ENCODE data around the gene EFCAB7.

EFCAB7 gene

GRCh38 chr1:63607322-63607721, 84.0 kb downstream of the EFCAB7 start:
- no peak for DNase-seq

DNA sequence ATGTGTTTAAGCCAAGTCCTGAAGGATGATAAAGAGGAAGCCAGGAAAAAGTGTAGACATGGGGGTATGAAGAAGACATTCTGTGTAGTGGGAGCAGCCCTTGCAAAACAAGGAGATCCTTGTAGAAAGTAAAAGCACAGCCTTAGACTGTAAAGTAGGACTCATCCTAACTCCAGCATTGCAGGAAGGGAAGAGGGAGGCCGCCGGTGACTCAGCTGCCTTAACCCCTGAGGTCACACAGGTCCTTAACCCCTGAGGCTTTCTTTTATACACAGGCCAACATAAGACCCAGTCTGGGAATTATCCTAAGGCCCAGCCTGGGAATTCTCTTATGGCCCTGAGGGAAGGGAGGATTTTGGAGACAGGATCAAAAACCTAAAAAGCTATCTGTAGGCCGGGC, 87.9 kb downstream of the EFCAB7 start:
- no peak for DNase-seq

DNA sequence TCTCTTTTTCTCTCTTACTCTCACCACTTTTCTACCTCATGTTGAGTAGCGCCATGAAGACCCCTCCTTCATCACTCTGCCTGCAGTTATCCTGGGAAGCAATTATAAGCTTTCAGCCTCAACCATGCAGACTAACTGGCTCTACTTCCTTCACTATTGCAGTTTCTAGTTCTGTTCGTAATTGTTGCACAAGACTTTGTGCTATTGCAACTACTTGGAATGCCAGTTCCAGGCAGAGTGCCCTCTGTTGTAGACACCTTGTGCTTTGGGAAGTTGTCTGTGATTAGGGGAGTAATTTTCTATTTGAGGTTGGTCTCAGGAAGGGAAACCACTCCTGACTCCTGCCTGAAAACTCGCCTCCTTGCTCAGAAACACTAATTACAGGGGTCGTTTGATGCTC, 89.2 kb downstream of the EFCAB7 start:
- DNase-seq: no peak

GRCh38 chr1:63612971-63613370, 89.6 kb downstream of the EFCAB7 start:
- DNase-seq: no peak

- DNase-seq: peak in 4 of 5 experiments; percentile 22 to 59 (median 28)
Observed at GRCh38 chr1:63615768-63616420, 92.6 kb downstream of the EFCAB7 start.

DNA sequence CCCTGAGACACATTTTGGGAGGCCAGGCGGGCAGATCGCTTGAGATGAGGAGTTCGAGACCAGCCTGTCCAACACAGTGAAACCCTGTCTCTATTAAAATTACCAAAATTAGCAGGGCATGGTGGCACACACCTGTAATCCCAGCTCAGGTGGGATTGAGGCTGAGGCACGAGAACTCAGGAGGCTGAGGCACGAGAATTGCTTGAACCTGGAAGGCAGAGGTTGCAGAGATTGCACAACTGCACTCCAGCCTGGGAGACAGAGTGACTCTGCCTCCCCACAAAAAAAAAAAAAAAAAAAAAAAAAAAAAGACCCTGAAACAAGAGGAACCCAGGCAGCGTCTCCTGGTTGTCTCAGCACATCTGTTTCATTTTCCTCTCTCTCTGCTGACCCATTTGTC, 94.1 kb downstream of the EFCAB7 start:
- DNase-seq: no peak

DNA sequence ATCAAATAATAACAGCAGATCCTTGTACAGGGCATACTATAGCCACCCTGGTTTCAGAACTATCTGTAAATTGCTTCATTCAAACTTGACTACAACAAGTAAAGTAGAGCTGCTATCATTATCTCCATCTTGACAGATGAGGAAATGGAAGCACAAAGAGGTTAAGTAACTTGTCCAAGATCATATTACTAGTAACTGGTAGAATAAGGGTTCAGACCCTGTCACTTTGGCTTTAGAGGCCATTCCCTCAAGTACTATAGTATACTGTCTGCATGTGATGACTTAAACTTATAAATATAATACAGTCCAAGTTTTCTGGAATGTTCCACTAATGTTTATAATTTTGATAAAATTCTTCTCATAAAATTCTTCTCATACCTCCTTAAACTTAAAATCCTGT, 94.7 kb downstream of the EFCAB7 start:
- DNase-seq: peak in 1 of 5 experiments; percentile 32

- no peak for DNase-seq
Observed at GRCh38 chr1:63619558-63619957, 96.2 kb downstream of the EFCAB7 start.

- no peak for DNase-seq
Observed at GRCh38 chr1:63620671-63621070, 97.3 kb downstream of the EFCAB7 start.

DNA sequence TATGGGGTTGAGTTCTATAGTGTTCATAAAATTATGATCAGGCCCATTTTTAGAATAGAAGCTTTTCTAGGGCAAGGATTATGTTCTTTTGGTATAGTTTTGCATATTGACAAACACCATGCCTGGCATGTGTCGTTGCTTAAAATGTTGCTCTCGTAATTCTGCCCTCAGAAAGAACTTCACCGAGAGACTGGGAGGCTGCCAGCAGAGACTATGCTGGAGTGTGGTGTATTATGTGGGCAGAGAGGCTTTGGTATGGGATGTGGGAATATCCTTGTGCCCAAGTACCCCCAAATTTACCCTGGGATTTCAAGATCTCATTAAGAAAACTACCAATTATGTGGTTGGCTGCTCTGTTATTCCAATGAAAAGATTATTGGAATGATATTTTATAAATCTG, 97.8 kb downstream of the EFCAB7 start:
- DNase-seq: no peak

GRCh38 chr1:63621698-63622097, 98.4 kb downstream of the EFCAB7 start:
- no peak for DNase-seq

All from T-helper 2 cell (primary cell).